Neuron (in vitro differentiated cells): ENCODE data around the gene FMC1.

Experiments
- H2AFZ ChIP-seq: one replicate; pipeline ENCODE4 v1.6.1; 2013; ENCODE audit warnings: low read depth, mild to moderate bottlenecking, inconsistent platforms, low read length, moderate library complexity
- H3K27me3 ChIP-seq: one replicate; pipeline ENCODE4 v1.6.1; 2013; ENCODE audit warnings: low read length; ENCODE audit not compliant: insufficient read depth
- H3K36me3 ChIP-seq: one replicate; pipeline ENCODE4 v1.6.1; 2013; ENCODE audit warnings: low read length; ENCODE audit not compliant: insufficient read depth
- H3K4me1 ChIP-seq: one replicate; pipeline ENCODE4 v1.6.1; 2013; ENCODE audit warnings: low read length; ENCODE audit not compliant: insufficient read depth
- H3K4me3 ChIP-seq: 2 replicates; pipeline ENCODE4 v1.5.1; 2013; ENCODE audit warnings: mild to moderate bottlenecking, low read length, moderate library complexity
- H3K9me3 ChIP-seq: one replicate; pipeline ENCODE4 v1.6.1; 2013; ENCODE audit warnings: low read length

Gene FMC1

DNA sequence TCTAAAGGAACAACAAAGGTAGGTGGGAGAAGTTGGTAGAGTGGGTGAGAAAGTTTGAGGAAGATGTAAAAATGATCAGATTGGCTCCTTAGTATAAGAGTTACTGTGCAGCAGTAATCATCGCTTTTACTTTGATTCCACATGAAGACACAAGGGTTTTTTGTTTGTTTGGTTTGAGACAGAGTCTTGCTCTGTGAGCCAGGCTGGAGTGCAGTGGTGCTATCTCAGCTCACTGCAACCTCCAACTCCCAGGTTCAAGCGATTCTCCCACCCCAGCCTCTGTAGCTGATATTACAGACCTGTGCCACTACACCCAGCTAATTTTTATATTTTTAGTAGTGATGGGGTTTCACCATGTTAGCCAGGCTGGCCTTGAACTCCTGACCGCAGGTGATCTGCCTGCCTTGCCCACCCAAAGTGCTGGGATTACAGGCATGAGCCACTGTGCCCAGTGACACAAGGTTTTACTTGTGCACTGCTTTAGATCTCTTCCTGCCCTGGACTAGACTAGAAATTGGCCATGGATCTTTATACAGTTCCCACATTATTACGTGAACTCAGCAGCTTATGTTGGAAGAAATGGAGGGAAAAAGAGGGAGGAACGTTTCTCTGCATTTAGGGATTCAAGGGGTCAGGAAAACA, 29.3 kb downstream of the FMC1 start:
- no peaks in the 10 kb centered on the region for H3K9me3 ChIP-seq
- H2AFZ ChIP-seq: no peak overlapping the region
- peaks cover 42% of the 10 kb centered on the region for H3K36me3 ChIP-seq
- H3K4me3 ChIP-seq: no peak overlapping the region
- no peaks in the 10 kb centered on the region for H3K27me3 ChIP-seq
- H3K4me1 ChIP-seq: no peaks in the 10 kb centered on the region

DNA sequence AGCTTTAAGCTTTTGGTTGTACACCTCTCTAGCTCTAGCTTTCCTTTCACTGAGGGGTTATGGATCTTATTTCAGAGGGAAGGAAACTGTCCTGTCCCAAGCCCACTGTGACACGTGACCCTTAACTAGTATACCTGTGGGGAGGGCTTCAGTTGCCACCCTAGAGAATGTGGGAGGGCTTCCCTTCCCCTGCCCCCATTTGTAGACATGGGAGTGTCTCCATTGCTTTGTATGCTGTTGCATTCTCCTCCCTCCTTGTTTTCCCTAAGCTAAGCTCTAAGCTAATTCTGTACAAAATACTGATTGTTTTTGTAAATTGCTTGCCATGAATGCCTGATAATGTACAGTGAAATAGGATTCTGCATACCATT, 29.8 kb downstream of the FMC1 start:
- H3K4me1 ChIP-seq: no peaks in the 10 kb centered on the region
- H3K4me3 ChIP-seq: no peak overlapping the region
- no peak overlapping the region for H2AFZ ChIP-seq
- no peaks in the 10 kb centered on the region for H3K27me3 ChIP-seq
- H3K9me3 ChIP-seq: no peaks in the 10 kb centered on the region
- peaks cover 42% of the 10 kb centered on the region for H3K36me3 ChIP-seq

DNA sequence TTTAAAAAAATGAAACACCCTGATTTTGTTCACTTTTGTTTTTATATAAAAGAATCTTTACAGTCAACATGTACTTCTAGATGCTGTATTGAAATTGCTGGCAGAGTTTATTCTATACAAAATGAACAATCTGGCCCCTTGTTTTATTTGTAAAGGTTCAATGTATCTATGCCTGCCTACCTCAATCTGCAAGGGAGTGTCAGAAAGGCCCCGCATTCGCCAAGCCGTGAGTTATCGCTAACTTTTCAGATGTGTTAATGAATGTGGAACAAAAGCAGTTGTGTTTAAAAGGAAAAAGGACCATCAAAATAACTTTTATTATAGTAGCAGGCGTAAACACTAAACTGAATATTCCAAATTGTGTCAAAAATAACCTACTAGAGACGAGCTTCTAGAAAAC, 33.1 kb downstream of the FMC1 start:
- no peak overlapping the region for H3K4me3 ChIP-seq
- no peak overlapping the region for H2AFZ ChIP-seq
- H3K36me3 ChIP-seq: peaks cover 54% of the 10 kb centered on the region
- no peaks in the 10 kb centered on the region for H3K27me3 ChIP-seq
- H3K9me3 ChIP-seq: no peaks in the 10 kb centered on the region
- H3K4me1 ChIP-seq: no peaks in the 10 kb centered on the region

DNA sequence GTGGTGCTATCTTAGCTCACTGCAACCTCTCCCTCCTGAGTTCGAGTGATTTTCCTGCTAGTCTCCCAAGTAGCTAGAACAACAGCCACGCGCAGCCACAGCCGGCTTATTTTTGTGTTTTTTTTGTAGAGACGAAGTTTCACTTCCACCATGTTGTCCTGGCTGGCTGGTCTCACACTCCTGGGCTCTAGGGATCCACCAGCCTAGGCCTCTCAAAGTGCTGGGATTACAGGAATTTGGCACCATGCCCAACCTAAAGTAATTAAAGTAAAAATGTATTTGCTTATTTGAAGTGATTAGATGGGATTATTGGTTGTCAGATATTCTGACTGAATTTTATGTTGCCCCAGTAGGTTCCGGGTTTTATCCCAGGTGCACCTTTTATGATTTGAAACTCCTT, 41.3 kb downstream of the FMC1 start:
- no peaks in the 10 kb centered on the region for H3K4me1 ChIP-seq
- peaks cover 67% of the 10 kb centered on the region for H3K36me3 ChIP-seq

DNA sequence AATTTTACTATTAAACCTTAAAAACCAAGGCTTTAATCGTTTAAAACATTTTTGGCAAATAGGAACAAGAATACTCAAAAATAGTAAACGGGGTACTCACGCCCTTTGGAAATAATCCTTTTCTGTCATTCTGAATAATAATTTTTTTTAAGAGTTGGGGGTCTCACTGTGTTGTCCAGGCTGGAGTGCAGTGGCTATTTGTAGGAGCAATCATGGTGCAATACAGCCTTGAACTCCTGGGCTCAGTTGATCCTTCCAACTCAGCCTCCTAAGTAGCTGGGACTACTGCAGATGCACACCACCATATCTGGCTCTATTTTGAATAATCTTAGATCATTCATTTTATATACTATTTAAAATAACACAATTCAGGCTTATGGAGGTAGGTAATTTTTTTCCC, 43.5 kb downstream of the FMC1 start:
- peaks cover 70% of the 10 kb centered on the region for H3K36me3 ChIP-seq

More for the DNA sequence above, 41.3 kb downstream of the FMC1 start:
- H3K4me3 ChIP-seq: no peak overlapping the region
- H3K9me3 ChIP-seq: no peaks in the 10 kb centered on the region
- no peaks in the 10 kb centered on the region for H3K27me3 ChIP-seq
- H2AFZ ChIP-seq: no peak overlapping the region

DNA sequence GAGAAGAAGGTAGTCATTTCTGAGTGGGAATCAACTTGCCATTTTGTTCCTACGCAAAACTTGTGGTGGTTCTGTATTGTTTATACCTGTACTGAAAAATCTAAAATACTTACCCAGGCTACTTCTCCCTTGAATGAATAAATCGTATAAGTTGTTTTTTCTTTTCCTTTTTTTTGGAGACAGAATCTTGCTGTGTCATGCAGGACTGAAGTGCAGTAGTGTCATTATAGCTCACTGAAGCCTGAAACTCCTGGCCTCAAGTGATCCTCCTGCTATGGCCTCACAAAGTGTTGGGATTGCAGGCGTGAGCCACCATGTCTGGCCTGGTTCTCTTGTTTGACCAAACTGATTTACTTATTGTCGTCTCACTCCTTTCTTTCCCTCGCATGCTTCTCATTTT, 46.5 kb downstream of the FMC1 start:
- Histone ChIP-seq H3K27me3 (no peaks in the 10 kb centered on the region), H3K36me3 (peaks cover 73% of the 10 kb centered on the region), H3K4me3 (no peak overlapping the region), H3K9me3 (no peaks in the 10 kb centered on the region), H3K4me1 (no peaks in the 10 kb centered on the region), H2AFZ (no peak overlapping the region)

More for the DNA sequence above, 43.5 kb downstream of the FMC1 start:
- no peak overlapping the region for H3K4me3 ChIP-seq
- H3K27me3 ChIP-seq: no peaks in the 10 kb centered on the region
- H2AFZ ChIP-seq: no peak overlapping the region
- H3K4me1 ChIP-seq: no peaks in the 10 kb centered on the region
- no peaks in the 10 kb centered on the region for H3K9me3 ChIP-seq

DNA sequence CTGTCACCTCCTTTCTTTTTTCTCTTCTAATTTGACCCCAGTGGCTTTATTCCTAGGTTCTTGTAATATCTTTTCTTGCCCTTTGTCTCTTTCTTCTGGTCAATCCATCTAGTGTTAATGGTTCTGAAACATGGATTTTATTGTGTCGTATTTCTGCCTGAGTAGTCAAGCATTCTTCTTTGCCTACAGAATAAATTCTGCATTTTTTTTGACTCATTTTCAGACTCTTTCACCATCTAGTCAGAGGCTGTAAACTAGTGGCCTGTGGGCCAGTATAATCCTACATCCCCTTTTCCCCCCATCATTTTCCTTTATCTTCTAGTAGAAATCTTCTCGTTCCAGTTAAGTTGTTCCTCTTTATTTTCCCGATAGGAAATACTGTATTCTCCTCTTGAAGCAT, 48.0 kb downstream of the FMC1 start:
- H3K4me1 ChIP-seq: no peaks in the 10 kb centered on the region
- peaks cover 76% of the 10 kb centered on the region for H3K36me3 ChIP-seq
- no peaks in the 10 kb centered on the region for H3K9me3 ChIP-seq
- H3K4me3 ChIP-seq: no peak overlapping the region
- H2AFZ ChIP-seq: no peak overlapping the region
- no peaks in the 10 kb centered on the region for H3K27me3 ChIP-seq

DNA sequence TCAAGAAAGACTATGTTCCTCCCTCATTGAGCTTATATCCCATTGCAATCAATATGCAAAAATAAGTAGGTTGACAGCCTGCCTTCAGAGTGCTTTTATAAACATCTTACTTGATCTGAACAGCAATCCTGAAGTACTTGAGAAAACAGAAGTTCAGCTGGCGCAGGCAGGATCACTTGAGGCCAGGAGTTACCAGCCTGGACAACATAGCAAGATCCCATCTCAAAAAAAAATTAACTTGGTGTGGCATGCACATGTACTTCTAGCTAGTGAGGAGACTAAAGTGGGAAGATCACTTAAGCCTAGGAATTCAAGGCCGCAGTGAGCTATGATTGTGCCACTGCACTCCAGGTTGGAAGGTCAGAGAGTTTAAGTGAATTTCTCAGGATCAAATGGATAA, 48.6 kb downstream of the FMC1 start:
- Histone ChIP-seq H3K36me3 (peaks cover 78% of the 10 kb centered on the region), H3K27me3 (no peaks in the 10 kb centered on the region)

DNA sequence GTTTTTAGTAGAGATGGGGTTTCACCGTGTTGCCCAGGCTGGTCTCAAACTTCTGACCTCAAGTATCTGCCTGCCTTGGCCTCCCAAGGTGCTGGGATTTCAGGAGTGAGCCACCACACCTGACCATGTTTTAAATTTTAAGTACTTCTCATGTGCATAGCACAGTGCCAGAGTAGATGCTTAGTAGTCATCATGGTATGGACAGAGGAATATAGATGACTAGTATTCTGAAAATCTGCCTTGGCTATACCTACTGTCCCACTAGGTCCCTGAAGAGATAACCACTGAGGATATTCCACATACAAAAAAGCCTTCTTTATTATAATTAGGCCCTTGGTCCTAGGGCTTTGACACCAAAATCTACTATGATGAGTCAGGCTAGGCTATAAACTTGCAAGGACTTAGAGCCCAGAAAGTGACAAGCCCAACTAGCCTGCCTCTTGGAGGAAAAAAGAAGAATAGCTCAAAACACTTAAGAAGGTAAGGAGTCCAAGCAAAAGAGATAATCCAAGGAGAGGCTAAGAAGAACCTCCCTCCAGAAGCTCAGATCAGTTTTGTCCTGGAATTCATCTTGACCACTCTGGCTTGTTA, 52.6 kb downstream of the FMC1 start:
- Histone ChIP-seq H3K36me3 (peaks cover 78% of the 10 kb centered on the region), H3K9me3 (no peaks in the 10 kb centered on the region), H3K4me3 (no peak overlapping the region), H2AFZ (no peak overlapping the region), H3K27me3 (no peaks in the 10 kb centered on the region), H3K4me1 (no peaks in the 10 kb centered on the region)

More for the DNA sequence above, 48.6 kb downstream of the FMC1 start:
- Histone ChIP-seq H2AFZ (no peak overlapping the region), H3K4me1 (no peaks in the 10 kb centered on the region), H3K9me3 (no peaks in the 10 kb centered on the region), H3K4me3 (no peak overlapping the region)

DNA sequence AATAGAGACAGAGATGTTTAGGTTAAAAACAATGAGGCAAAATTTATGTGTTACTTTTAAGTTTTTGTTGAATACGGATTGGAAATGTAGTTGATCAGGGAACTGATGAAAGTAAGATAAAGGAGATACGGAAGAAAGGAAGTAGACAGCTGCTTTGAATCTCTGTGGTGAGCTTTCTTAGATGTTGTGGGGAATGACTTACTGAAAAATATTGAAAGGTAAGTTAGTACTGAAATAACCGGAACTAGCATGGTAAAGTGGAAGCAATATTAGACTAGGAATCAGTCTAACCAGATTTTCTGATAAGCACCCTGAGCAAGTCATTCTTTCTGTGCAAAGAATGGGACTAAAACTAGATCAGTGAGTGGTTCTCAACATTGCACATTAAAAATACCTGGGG, 53.4 kb downstream of the FMC1 start:
- peaks cover 77% of the 10 kb centered on the region for H3K36me3 ChIP-seq

More for the DNA sequence above, 53.4 kb downstream of the FMC1 start:
- Histone ChIP-seq H3K27me3 (no peaks in the 10 kb centered on the region), H3K4me3 (no peak overlapping the region), H2AFZ (no peak overlapping the region), H3K4me1 (no peaks in the 10 kb centered on the region), H3K9me3 (no peaks in the 10 kb centered on the region)
